Fibroblast of villous mesenchyme (primary cell): ENCODE data around the gene PRR18. TPM values are rescaled to one million over a fixed set of nuclear protein-coding genes. Genes with fewer than 3 reads are reported as not detected.

ENCODE experiments used
- DNase-seq: peaks from one replicate; pipeline ENCODE4 v3.0.0-alpha.2; 2010; ENCODE audit warnings: low read depth
- H3K4me3 ChIP-seq: 2 replicates; pipeline ENCODE4 v1.5.1; 2011; ENCODE audit warnings: low read depth, mild to moderate bottlenecking, low read length
- CTCF ChIP-seq: IDR thresholded peaks from 2 replicates; pipeline ENCODE4 v1.5.1; 2012; ENCODE audit warnings: low read depth, mild to moderate bottlenecking, low read length; ENCODE audit not compliant: insufficient read depth
- total RNA-seq: library from RNA; depleted of rRNA; stranded (reverse); fragments of >200 nt; gene quantifications from 2 replicates; pipeline ENCODE4 v1.2.3, GENCODE V29; 2012

The PRR18 gene
- total RNA-seq, 1 donor = under 0.01 TPM

- no peak for TF ChIP-seq CTCF
- no peak for DNase-seq
- no peak overlapping the region for H3K4me3 ChIP-seq
Observed at GRCh38 chr6:166334878-166335277, 26.7 kb upstream of the PRR18 start.

GRCh38 chr6:166333172-166333995 is 25.2 kb upstream of the PRR18 start:
- DNase-seq = no peak
- no peak for TF ChIP-seq CTCF
- no peak overlapping the region for H3K4me3 ChIP-seq

GRCh38 chr6:166331503-166332415 is 23.6 kb upstream of the PRR18 start:
- no peak for DNase-seq
- TF ChIP-seq CTCF = no peak
- H3K4me3 ChIP-seq = no peak overlapping the region

- H3K4me3 ChIP-seq = no peak overlapping the region
- peak; percentile 10 for DNase-seq
- no peak for TF ChIP-seq CTCF
Observed at GRCh38 chr6:166330612-166331011, 22.4 kb upstream of the PRR18 start.

GRCh38 chr6:166325383-166326042 is 17.3 kb upstream of the PRR18 start:
- TF ChIP-seq CTCF = no peak
- no peak for DNase-seq
- no peak overlapping the region for H3K4me3 ChIP-seq

- no peak overlapping the region for H3K4me3 ChIP-seq
- no peak for DNase-seq
- no peak for TF ChIP-seq CTCF
Observed at GRCh38 chr6:166323395-166323794, 15.2 kb upstream of the PRR18 start.
